AG09309 (cell line): ENCODE data around the gene GARIN5A.

ENCODE experiments used
- DNase-seq: peaks from one replicate; pipeline ENCODE4 v3.0.0-alpha.2; 2010; ENCODE audit warnings: low read depth
- H3K4me3 ChIP-seq: 2 replicates; pipeline ENCODE4 v1.5.1; 2011; ENCODE audit warnings: mild to moderate bottlenecking, low read depth, low read length, moderate library complexity; ENCODE audit not compliant: control insufficient read depth
- TF ChIP-seq, protein P1 (sequence below): IDR thresholded peaks from 2 replicates; pipeline ENCODE4 v1.5.1; 2011; ENCODE audit warnings: mild to moderate bottlenecking, low read depth, low read length, inconsistent platforms; ENCODE audit not compliant: insufficient read depth, control insufficient read depth; ENCODE audit errors: missing control alignments

GARIN5A gene

DNA sequence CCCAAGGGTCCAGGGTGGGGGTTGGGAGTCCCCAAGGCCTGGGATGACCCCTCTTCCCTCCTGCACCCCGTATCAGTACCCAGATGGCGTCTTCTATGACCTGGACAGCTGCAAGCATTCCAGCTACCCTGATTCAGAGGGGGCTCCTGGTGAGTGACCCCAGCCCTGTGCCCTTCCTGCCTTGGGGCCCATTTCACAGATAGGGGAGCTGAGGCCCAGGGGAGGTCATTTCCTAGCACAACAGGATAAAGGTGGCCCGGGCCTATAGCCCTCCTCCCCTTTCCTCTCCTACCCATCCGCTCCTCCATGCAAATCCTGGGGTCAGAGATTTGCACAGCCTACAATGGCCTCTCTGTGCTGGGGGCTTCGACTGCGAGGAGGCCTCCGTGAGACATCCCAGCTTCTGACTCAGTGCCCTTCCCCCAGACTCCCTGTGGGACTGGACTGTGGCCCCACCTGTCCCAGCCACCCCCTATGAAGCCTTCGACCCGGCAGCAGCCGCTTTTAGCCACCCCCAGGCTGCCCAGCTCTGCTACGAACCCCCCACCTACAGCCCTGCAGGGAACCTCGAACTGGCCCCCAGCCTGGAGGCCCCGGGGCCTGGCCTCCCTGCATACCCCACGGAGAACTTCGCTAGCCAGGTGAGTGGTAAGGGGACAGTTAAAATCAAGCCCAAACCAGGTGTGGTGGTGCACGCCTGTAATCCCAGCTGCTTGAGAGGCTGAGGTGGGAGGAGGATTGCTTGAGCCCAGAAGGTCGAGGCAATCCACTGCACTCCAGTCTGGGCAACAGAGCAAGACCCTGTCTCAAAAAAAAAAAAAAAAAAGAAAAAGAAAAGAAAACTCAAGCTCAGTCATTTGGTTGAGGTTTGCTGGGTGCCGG is 54.0 kb downstream of the GARIN5A start:
- TF ChIP-seq, protein P1, sequence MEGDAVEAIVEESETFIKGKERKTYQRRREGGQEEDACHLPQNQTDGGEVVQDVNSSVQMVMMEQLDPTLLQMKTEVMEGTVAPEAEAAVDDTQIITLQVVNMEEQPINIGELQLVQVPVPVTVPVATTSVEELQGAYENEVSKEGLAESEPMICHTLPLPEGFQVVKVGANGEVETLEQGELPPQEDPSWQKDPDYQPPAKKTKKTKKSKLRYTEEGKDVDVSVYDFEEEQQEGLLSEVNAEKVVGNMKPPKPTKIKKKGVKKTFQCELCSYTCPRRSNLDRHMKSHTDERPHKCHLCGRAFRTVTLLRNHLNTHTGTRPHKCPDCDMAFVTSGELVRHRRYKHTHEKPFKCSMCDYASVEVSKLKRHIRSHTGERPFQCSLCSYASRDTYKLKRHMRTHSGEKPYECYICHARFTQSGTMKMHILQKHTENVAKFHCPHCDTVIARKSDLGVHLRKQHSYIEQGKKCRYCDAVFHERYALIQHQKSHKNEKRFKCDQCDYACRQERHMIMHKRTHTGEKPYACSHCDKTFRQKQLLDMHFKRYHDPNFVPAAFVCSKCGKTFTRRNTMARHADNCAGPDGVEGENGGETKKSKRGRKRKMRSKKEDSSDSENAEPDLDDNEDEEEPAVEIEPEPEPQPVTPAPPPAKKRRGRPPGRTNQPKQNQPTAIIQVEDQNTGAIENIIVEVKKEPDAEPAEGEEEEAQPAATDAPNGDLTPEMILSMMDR = no peak
- DNase-seq = no peak
- no peak overlapping the region for H3K4me3 ChIP-seq

DNA sequence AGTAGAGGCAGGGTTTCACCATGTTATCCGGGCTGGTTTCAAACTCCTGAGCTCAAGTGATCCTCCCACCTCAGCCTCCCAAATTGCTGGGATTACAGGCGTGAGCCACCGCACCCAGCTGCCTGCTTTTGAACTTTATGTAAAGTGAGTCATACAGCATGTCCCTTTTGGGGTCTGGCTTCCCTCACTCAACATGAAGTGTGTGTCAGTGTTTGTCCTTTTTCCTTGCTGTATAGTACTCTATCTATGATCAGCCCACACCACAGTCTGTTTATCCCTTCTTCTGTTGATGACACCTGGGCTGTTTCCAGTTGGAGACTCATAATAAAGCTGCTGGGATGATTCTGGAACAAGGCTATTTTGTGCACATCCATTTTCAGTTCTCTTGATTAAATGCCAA is 55.8 kb downstream of the GARIN5A start:
- TF ChIP-seq, protein P1 = no peak
- no peak overlapping the region for H3K4me3 ChIP-seq
- no peak for DNase-seq

DNA sequence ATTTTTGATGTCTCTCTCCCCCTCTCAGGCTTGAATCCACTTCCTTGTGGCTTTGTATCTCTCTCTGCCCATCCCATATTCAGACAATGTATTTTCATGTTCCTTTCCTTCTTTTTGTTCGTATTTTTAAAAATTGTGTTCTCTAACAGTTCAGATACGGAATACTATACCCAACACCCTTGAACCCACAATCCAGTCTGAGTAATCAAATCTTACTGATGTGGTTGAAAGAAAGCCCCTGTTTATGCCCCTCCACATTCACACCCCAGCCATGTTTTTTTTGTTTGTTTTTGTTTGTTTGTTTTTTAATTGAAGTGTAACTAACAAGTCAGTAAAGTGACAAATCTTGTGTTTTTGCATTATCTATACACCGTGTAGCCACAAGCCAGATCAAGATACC is 56.5 kb downstream of the GARIN5A start:
- DNase-seq = no peak
- no peak overlapping the region for H3K4me3 ChIP-seq
- TF ChIP-seq, protein P1 = no peak

DNA sequence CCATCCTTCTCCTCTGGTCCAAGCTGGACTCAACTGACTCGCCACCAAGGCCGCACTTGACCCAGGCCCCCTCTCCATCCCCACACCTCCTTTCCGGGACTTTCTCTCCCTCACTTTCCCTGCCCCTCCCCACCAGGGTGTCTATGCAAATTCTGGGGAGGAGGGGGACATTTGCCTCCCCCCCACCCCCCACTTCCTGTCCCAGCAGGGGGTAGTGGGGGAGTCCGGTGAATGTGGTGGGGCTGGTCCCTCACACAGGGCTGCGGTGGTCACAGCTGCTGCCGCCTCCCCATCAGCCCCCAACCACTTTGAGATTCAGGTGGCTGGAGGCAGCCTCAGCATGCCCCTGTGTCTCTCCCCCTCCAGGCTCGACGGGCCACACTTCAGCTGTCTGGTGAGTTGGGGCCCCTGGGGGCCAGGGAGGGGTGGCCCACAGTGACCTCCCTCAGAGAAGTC is 57.0 kb downstream of the GARIN5A start:
- DNase-seq = no peak
- H3K4me3 ChIP-seq = no peak overlapping the region
- TF ChIP-seq, protein P1 = no peak

DNA sequence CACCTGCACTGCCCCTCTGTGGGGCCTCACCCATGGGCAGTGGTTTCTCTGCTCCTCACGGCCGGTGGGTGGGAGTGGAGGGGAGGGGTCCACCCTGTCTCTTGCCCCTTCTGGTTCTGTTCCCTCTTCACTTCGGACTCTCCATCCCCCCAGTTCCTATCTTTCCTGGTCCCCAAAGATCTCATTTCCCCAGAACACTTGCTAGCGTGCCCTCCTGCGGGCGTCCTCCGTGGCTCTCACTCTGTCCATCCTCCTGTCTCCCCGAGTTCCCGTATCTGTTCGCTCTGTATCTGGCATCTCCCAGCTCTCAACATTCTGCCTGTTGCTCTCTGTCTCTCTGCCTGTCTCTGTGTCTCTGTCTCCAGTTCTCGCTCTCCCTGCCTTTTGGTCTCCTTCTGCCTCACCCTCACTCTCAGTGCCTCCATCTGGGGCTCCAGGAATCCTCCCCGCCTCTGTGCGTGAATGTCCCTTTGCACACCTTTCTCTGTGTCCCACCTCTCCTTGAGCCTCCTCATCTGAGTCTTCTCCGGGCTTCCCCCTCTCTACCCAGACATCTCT is 57.5 kb downstream of the GARIN5A start:
- TF ChIP-seq, protein P1 = no peak
- H3K4me3 ChIP-seq = no peak overlapping the region
- no peak for DNase-seq

DNA sequence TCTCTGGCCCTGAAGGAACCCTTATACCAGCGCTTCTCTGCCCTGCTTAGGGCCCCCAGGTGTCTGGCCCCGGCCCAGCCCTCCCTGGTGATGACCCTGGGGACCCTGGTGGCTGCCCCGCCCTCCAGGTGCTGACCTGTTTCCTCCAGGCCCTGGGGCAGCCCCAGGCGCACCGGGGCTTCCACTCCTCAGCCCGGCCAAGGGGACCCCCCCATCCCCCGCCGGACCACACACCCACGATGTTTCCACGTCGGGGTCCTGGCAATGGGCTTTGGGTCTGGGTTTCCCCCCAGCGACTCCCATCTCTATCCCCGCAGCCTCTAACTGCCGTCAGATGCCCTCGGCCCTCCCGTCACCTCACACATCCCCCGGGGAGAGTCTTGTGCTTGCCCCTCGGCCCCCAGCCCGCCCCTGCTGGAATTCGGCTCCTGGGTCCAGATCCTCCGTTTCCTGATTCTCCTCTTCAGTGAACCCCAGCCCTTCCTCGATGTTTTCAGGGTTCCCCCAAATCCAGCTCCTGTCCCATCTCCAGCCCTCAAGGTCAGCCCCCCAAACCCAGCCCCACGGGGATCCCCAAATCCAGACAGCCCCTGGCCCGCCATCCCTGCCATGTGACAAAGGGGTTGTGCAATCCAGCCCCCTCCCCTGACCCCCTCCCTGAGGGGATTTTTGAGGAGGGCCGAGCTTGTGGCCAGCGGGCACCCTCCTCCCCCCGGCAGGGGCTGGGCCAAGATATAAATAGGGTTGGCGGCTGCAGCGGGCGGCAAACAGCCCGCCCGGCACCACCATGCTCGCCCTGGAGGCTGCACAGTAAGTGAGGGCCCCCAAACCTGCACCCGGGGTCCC is 58.2 kb downstream of the GARIN5A start, which contains the start of gene SPIB:
Gene SPIB, plus strand, starts transcription at position 763 of the 846 bp plus-strand sequence. Its CDS starts 25 bp downstream, at position 788.
- no peak for DNase-seq
- H3K4me3 ChIP-seq = no peak within 1 kb of the TSS

More for the DNA sequence above, 58.2 kb downstream of the GARIN5A start, which contains the start of gene SPIB:
- TF ChIP-seq, protein P1 = no peak
